Activated T-helper 1 cell treated with anti-CD3 and anti-CD28 coated beads, Interleukin-12 subunit alpha, Interleukin-12 subunit beta, Interleukin-2, Interleukin-4 antibody, amounts not matched to agents 30 ng/mL and 10 ng/mL and 1 ng/mL, durations not matched to agents 14 hours and 24 hours and 36 hours (primary cell): ENCODE results near the gene MRPL20. TPM values are rescaled to one million over a fixed set of nuclear protein-coding genes. Genes with fewer than 3 reads are reported as not detected.

ENCODE experiments used
- DNase-seq: peaks from one replicate; pipeline ENCODE4 v3.0.0; 2021; ENCODE audit warnings: low spot score
- H3K27ac Mint-ChIP-seq: one replicate; pipeline ENCODE4 v1.8.0; 2021; ENCODE audit warnings: mild to moderate bottlenecking, mixed read lengths
- H3K27me3 Mint-ChIP-seq: one replicate; pipeline ENCODE4 v1.8.0; 2022; ENCODE audit warnings: mild to moderate bottlenecking, moderate library complexity, mixed read lengths; ENCODE audit not compliant: insufficient read depth
- H3K36me3 Mint-ChIP-seq: one replicate; pipeline ENCODE4 v1.8.0; 2021; ENCODE audit warnings: low read depth, mixed read lengths
- H3K4me1 Mint-ChIP-seq: one replicate; pipeline ENCODE4 v1.8.0; 2021; ENCODE audit warnings: low read depth, mixed read lengths
- H3K4me3 Mint-ChIP-seq: one replicate; pipeline ENCODE4 v1.8.0; 2021; ENCODE audit warnings: mild to moderate bottlenecking, moderate library complexity, mixed read lengths
- H3K9me3 Mint-ChIP-seq: one replicate; pipeline ENCODE4 v1.8.0; 2021; ENCODE audit warnings: mixed read lengths
- intact Hi-C: fragments of 100-400 bp; cut with micrococcal nuclease; formaldehyde crosslinking; loops from one replicate; pipeline ENCODE4 v1.15.1; 2024
- total RNA-seq: library from RNA; stranded (reverse); gene quantifications from 2 replicates; pipeline ENCODE4 v1.2.3, GENCODE V29; 2022

MRPL20 gene
- total RNA-seq, 1 donor from 2014 or later = 205 TPM

DNA sequence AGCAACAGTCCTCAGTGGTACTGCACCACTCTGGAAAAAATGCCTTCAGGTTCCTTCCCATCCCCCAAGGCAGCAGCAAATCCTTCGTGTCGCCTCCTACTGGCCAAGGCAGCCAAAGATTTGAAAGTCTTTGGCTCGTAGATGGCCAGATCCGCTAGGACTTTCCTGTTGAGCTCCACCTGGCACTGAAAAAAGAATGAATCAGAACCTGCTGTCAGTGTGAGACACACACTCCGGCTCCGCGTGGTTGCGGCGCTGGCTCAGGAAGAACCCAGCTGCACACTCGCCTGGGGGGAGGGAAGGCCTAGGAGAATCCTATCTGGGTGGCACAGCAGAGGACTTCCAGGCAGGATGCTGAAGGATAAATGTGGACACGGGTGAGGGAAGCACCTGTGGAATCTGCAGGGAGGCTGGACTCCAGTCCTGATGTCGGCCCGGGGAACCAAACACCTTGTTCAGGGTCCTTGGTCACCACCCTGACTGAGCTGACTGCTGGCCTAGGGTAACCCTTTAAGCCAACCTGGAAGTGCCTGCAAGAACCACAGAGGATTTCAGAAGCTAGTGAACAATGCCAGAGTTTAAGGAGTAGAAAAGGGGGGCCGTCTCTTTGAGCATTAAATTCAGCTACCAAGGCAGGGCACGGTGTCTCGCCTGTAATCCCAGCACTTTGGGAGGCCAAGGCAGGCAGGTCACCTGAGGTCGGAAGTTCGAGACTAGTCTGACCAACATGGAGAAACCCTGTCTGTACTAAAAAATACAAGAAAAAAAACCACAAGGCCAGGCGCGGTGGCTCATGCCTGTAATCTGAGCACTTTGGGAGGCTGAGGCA is 4.8 kb downstream of the MRPL20 start:
- peak overlapping the region; percentile 91 for H3K4me3 Mint-ChIP-seq
- peaks cover 2% of the 10 kb centered on the region for H3K27me3 Mint-ChIP-seq
- peak overlapping the region; percentile 73 for H3K27ac Mint-ChIP-seq
- no peak for DNase-seq
- H3K9me3 Mint-ChIP-seq = no peaks in the 10 kb centered on the region
- intact Hi-C loops = no loop called here
- H3K4me1 Mint-ChIP-seq = peaks cover 41% of the 10 kb centered on the region
- H3K36me3 Mint-ChIP-seq = peaks cover 50% of the 10 kb centered on the region

DNA sequence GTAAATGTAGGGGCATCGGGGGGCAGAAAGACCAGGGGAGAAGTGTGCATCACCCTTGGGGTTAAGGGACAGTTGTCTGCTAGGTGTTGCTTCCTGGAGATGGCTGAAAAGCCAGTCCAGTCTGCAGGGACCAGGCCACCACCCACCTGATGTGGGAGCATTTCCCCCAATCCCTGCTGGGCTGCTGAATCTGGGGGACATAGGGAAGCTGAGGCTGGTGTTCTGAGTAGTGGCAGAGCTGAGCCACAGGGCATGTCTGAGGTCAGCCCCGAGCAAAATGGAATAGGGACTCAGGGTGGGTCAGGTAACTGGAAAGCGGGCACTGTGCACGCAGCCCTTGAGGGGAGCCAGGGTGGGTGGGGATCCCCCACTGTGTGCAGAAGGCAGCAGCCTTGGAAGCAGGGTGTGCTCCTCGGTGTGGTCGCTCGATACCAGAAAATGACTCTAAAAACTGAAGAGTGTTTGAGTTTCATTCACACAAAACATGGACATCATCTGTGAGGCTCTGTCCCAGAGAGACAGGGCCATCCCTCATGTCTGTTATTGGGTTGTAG is 5.6 kb downstream of the MRPL20 start:
- DNase-seq = no peak
- Mint-ChIP-seq H3K4me1 (peaks cover 41% of the 10 kb centered on the region), H3K36me3 (peaks cover 47% of the 10 kb centered on the region), H3K27ac (no peak overlapping the region), H3K4me3 (peak overlapping the region; percentile 91), H3K27me3 (no peaks in the 10 kb centered on the region), H3K9me3 (no peaks in the 10 kb centered on the region)
- intact Hi-C loops = no loop called here

DNA sequence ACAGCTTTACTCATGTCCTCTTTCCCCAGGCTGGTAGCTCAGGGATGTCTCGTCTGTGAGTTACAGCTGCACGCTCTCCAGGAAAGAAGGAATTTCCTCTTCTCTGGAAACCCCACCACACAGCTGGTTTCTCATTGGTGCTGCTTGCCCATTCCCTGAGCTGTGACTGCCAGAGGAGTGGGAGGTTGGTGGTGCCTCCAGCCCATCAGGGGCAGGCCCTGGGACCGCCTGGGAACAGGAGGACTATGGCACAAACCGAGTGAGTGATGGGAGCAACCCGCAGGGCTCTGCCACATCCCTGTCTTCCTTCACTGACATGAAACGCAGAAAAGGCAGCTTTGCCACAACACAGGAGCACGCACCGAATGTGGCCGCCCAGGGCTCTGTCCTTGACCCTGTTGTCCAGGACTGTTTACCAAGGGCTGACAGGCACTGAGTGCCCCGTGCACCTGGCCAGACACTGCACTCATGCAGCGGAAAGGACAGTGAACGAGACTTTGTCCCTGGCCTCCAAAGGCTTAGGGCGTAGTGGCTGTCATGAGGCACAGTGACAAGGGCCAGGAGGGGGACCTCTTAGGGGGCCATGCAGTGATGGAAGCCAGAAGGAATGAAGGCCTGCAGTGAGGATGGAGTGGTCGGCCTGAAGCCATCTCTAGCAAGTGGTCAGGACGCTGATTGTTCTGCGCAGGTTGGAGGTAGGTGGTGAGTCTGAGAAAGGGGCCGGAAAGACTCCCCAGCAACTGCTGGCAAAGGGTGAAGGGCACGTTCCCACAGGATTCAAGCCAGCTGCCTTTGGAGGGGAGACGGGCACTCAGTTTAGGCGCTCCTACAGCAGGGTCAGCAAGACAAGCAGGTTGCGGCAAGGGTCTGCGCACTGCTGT is 6.3 kb downstream of the MRPL20 start:
- H3K36me3 Mint-ChIP-seq = peaks cover 43% of the 10 kb centered on the region
- intact Hi-C loops = no loop called here
- H3K27me3 Mint-ChIP-seq = no peaks in the 10 kb centered on the region
- H3K9me3 Mint-ChIP-seq = no peaks in the 10 kb centered on the region
- peak overlapping the region; percentile 79 for H3K27ac Mint-ChIP-seq
- peaks cover 35% of the 10 kb centered on the region for H3K4me1 Mint-ChIP-seq
- DNase-seq = no peak
- peak overlapping the region; percentile 91 for H3K4me3 Mint-ChIP-seq

DNA sequence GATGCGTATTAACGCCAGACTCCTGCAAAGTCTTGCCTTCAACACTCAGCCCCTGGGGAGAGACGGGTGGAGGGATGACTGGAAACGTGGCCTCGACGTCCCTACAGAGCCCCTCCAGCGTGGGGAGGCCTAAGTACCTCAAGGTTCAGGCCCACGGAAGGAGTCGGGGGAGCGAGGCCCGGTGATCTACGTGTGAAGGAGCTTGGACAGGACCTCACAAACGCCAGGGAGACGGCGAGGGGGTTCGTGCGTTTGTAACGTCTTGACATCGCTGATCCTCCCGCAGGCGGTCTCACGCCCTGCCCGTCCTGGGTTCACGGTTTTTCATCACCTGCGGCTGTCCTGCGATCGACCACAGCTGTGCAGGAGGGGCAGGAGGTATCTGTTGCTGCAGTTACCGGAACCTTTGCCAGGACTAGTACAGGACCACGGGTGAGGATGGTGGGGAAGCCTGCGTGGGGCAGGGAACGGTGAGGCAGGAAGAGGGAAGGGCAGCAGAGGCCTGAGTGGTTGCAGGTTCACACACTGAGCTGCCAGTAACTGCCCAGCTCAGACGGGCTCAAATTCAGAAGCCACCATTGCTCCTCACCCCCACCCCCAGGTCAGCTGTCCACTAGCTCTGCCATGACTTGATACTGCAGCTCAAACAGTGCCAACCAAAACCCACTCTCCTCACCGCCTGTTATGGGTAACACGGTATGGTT is 7.1 kb downstream of the MRPL20 start:
- intact Hi-C loops = loop anchor here (1.0 to 5.0 kb wide), 8 partner anchors 7 to 325 kb away; partner anchors contain the start of genes ACAP3, ATAD3A, ATAD3B and AURKAIP1
- Mint-ChIP-seq H3K27me3 (no peaks in the 10 kb centered on the region), H3K9me3 (no peaks in the 10 kb centered on the region), H3K27ac (peak overlapping the region; percentile 79), H3K4me1 (peaks cover 37% of the 10 kb centered on the region), H3K36me3 (peaks cover 44% of the 10 kb centered on the region), H3K4me3 (peak overlapping the region; percentile 91)
- DNase-seq = no peak

DNA sequence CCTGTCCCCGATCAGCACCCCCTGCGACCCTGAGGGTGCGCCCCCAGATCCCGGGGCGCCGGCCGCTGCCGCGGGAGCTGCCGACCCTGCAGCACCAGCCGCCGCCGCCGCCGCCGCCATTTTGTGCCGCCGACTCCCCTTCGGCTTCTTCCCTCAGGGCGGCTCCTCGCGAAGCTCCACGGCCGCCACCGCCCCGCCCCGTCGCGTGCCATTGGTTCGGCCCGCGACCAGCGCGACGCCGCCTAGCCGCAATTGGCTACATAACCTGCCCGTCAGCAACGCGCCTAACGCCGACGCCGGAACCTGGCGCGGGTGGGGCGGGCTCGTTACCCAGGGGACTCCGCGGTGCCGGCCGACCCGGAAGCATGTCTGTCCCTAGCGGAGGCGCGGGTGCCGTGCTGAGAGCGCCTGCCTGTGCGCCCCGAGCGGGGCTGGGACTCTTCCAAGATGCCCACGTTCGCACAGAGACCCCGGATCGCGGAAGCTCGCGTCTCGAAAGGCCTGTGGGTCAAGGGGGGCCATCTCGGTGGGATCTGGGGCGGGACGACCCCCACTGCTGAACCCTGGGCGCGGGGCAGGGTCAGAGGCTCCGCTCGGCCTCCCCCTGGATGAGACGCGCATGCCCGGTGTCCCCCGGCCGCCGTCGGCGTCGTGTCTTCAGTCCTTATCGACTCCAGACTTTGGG is 7.8 kb downstream of the MRPL20 start, which contains the start of gene CCNL2:
Gene CCNL2 (minus strand): TSS at position 149 of the 685 bp plus-strand sequence. CDS start 29 bp downstream, at position 120.
- Mint-ChIP-seq H3K4me1 (peaks cover 37% of the 10 kb centered on the region), H3K36me3 (peaks cover 45% of the 10 kb centered on the region), H3K4me3 (peak within 1 kb of the TSS; percentile 95), H3K27me3 (no peaks in the 10 kb centered on the region), H3K27ac (peak within 1 kb of the TSS; percentile 76), H3K9me3 (no peaks in the 10 kb centered on the region)
- DNase-seq = peak; percentile 99
- intact Hi-C loops = loop anchor here (1.0 to 5.0 kb wide), 8 partner anchors 8 to 325 kb away; partner anchors contain the start of genes ACAP3, ATAD3A, ATAD3B and AURKAIP1

DNA sequence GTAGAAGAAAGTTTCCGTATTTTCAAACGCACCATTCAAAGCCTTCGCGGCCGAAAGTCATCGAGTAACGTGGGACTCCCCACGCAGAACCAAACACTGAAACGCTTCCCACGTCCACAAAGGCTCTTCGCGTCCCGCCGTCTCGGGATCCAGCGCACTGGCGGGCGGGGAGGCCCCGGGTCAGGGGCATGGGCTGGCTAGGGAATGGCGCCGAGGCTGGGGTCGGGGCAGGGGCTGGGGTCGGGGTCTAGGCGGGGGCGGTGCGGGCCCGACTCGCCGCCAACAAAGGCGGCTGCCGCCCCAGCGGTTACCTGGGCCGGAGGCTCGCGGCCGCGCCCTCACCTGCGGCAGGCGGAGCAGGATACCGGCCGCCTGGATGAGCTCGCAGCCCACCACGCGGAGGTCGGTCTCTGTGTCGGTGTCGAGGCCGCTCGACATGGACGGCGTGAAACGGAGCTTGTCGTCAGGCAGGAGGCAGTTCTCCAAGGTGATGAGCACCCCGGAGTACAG is 8.4 kb downstream of the MRPL20 start:
- Mint-ChIP-seq H3K4me1 (peaks cover 38% of the 10 kb centered on the region), H3K27ac (peak overlapping the region; percentile 76), H3K27me3 (no peaks in the 10 kb centered on the region), H3K9me3 (no peaks in the 10 kb centered on the region), H3K36me3 (peaks cover 48% of the 10 kb centered on the region), H3K4me3 (peak overlapping the region; percentile 95)
- intact Hi-C loops = loop anchor here (1.0 to 5.0 kb wide), 8 partner anchors 9 to 326 kb away; partner anchors contain the start of genes ACAP3, ATAD3A, ATAD3B and AURKAIP1
- DNase-seq = no peak

DNA sequence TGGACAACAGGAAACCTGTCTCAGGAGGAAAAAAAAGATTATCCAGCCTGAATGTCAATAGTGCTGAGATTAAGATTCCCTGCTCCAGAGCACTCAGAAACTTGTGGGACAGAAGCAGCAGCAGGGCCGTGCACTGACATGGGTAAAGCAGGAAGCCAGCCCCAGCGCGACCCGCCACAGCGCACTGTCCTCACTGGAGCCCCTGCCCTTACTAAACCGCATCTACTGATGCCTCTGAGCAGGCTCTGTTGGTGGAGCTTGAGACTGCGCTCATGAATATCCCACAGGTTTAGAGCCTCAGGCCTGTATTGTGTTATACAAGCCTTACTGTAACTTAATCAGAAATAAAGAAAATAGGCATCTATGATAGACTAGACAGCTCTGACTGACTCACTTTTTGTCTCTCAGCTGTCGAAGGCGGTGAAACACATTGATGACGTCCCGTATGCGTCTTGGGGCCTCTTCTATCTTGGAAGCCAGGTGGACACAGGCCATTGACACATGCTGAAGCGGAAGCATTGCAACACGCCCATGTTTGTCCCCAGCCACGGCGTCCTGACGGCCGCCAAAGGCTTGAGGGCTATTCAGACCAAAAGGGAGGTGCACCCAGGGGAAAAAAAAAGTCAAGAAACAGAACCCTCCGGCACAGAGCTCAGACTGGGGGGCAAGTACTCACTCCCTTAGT is 9.1 kb downstream of the MRPL20 start:
- DNase-seq = no peak
- Mint-ChIP-seq H3K4me3 (peak overlapping the region; percentile 95), H3K27me3 (no peaks in the 10 kb centered on the region), H3K9me3 (no peaks in the 10 kb centered on the region), H3K36me3 (peaks cover 50% of the 10 kb centered on the region), H3K4me1 (peaks cover 43% of the 10 kb centered on the region), H3K27ac (peak overlapping the region; percentile 76)
- intact Hi-C loops = loop anchor here (2.0 to 5.0 kb wide), 4 partner anchors 43 to 327 kb away; partner anchors contain the start of genes ACAP3, ATAD3B, CDK11A and PUSL1

DNA sequence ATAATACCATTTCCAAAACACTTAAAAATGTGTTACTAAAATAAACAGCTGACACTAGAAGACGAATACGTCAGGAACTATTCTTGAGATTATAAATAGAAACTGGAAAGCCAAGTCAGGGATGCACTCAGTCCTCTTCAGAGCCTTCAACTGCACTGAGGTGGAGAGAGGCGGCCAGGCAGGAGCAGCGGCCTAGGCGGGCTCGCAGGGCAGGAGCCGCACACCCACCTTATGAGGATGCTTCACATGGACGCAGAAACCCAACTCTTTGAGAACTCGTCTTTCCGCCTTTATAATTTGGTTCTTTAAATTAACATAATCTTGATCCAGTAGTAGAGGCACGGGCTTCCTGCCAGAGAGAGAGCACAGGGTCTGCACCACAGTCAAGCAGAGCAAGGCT is 11.9 kb downstream of the MRPL20 start:
- Mint-ChIP-seq H3K27ac (no peak overlapping the region), H3K27me3 (no peaks in the 10 kb centered on the region), H3K4me3 (peak overlapping the region; percentile 46), H3K36me3 (peaks cover 59% of the 10 kb centered on the region), H3K9me3 (no peaks in the 10 kb centered on the region), H3K4me1 (peaks cover 25% of the 10 kb centered on the region)
- intact Hi-C loops = loop anchor here (5.0 kb wide), 1 partner anchor 88 kb away; the partner anchor contains the start of genes ACAP3 and PUSL1
- no peak for DNase-seq

DNA sequence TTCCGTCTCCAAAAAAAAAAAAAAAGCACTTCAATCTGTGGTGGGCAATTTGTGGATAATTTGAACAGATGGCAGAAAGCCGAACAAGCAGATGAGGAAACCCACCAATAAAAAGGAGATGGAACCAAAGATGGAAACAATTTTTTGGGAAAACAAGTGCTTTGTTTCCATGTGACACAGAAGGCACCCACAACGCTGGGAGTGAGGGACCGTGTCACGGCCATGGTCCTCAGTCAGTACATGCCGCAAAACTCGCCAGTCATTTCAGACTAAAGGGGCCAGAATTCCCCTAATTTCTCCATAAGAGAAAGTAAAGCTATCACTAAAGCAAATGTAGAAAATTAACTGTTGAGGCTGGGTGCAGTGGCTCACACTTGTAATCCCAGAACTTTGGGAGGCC is 13.0 kb downstream of the MRPL20 start:
- Mint-ChIP-seq H3K9me3 (no peaks in the 10 kb centered on the region), H3K27ac (no peak overlapping the region), H3K36me3 (peaks cover 65% of the 10 kb centered on the region), H3K27me3 (no peaks in the 10 kb centered on the region), H3K4me1 (peaks cover 22% of the 10 kb centered on the region), H3K4me3 (no peak overlapping the region)
- intact Hi-C loops = no loop called here
- DNase-seq = no peak

DNA sequence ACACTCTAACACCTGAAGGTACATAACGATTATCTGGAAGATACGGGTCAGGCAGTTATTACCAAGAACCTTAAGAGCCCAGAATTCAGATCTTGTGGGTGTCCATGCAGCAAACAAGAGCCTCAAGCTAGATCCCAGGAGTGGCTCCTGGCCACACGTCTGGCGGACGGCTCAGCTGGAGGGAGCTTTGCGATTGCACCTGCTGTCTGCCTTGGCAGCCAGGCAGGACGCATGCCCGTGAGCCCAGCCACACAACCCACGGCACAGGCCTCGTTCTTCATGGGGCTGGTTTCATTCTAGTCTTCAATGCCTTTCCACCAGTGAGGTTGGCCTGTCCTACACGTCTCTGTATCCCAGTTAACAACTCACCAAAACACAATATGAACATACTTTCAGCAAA is 13.7 kb downstream of the MRPL20 start:
- no peaks in the 10 kb centered on the region for H3K27me3 Mint-ChIP-seq
- peaks cover 68% of the 10 kb centered on the region for H3K36me3 Mint-ChIP-seq
- DNase-seq = no peak
- H3K9me3 Mint-ChIP-seq = no peaks in the 10 kb centered on the region
- H3K4me3 Mint-ChIP-seq = no peak overlapping the region
- intact Hi-C loops = no loop called here
- H3K27ac Mint-ChIP-seq = no peak overlapping the region
- peaks cover 22% of the 10 kb centered on the region for H3K4me1 Mint-ChIP-seq

DNA sequence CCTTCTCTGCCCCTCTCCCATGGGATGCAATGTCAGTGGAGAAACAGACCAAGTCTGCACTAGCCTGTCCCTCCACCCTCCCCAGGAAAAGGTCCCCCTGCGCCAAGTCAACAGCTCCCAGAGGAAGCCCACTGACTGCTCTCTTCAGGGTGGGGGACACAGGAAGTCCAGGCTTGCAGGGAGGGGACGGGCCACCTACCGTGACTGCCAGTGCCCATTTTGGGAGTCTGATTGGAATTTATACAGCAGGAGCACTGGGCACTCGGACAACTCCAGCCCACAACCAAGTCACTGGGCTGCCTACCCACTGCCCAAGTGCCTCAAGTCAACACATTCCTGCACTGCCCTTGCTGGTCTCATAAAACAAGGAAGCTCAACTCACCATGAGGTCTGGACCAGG is 14.1 kb downstream of the MRPL20 start:
- Mint-ChIP-seq H3K4me1 (peaks cover 19% of the 10 kb centered on the region), H3K27ac (no peak overlapping the region), H3K27me3 (no peaks in the 10 kb centered on the region), H3K9me3 (no peaks in the 10 kb centered on the region), H3K4me3 (no peak overlapping the region), H3K36me3 (peaks cover 68% of the 10 kb centered on the region)
- intact Hi-C loops = no loop called here
- no peak for DNase-seq
